ENCODE results near the gene FAM50A.

DNA sequence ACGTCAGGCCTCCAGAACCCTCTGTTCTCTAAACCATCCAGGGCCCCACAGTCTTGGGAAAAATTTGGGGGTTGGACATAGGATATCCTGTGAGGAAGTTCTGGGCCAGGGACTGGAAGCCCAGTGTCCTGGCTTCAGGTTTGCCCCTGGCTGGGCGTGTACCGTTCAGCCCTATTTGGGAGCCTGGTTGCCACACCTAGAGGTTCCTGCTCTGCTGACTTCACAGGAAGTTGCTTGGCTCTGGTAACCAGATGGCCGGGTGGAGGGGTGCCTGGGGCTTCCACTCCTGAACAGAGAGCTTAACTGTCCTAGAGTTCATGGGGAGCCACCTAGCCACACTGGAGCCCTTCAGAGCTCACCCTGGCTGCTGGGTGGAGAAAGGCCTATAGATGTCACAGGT, 31.5 kb upstream of the FAM50A start:
- no peak for TF ChIP-seq EZH2phosphoT487 (IDR thresholded peaks at IDR 0.05; ENCODE audit: borderline replicate concordance, low read length)
- TF ChIP-seq, protein P1, sequence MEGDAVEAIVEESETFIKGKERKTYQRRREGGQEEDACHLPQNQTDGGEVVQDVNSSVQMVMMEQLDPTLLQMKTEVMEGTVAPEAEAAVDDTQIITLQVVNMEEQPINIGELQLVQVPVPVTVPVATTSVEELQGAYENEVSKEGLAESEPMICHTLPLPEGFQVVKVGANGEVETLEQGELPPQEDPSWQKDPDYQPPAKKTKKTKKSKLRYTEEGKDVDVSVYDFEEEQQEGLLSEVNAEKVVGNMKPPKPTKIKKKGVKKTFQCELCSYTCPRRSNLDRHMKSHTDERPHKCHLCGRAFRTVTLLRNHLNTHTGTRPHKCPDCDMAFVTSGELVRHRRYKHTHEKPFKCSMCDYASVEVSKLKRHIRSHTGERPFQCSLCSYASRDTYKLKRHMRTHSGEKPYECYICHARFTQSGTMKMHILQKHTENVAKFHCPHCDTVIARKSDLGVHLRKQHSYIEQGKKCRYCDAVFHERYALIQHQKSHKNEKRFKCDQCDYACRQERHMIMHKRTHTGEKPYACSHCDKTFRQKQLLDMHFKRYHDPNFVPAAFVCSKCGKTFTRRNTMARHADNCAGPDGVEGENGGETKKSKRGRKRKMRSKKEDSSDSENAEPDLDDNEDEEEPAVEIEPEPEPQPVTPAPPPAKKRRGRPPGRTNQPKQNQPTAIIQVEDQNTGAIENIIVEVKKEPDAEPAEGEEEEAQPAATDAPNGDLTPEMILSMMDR (conservative IDR thresholded peaks at IDR 0.05; ENCODE audit: low read depth, low read length), result no peak

Measured in PC-3 (cell line).